ENCODE results near the gene NID1.

- TF ChIP-seq ZNF274 (IDR thresholded peaks at IDR 0.05; ENCODE audit: low read depth, low read length) (no peak), YY1 (IDR thresholded peaks at IDR 0.05; ENCODE audit: insufficient read depth, insufficient read length) (no peak), SUZ12 (IDR thresholded peaks at IDR 0.05; ENCODE audit: extremely low read depth, insufficient read depth, insufficient read length) (no peak)
Measured at GRCh38 chr1:236075848-236076247, 11.0 kb upstream of the NID1 start.

Data from NT2/D1 (cell line).